ENCODE data around the gene LRRFIP1.

DNA sequence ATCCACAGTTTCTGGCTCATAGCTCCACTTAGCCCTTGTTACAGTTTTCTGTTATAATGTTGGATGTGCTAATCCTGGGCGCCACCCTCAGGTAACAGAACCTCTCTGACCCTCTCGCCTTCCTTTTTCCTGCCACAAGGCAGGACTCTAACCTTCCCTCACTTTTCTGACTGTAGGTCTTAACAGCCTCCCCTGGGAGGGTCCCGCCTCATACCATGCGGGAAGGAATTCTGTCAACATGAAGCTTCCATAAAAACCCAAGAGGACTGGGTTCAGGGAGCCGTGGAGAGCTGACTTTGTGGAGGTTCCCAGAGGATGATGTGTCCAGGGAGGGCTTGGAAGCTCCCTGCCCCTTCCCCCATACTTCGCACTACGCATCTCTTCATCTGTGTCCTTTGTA, 25.0 kb upstream of the LRRFIP1 start:
- TF ChIP-seq, protein P1, sequence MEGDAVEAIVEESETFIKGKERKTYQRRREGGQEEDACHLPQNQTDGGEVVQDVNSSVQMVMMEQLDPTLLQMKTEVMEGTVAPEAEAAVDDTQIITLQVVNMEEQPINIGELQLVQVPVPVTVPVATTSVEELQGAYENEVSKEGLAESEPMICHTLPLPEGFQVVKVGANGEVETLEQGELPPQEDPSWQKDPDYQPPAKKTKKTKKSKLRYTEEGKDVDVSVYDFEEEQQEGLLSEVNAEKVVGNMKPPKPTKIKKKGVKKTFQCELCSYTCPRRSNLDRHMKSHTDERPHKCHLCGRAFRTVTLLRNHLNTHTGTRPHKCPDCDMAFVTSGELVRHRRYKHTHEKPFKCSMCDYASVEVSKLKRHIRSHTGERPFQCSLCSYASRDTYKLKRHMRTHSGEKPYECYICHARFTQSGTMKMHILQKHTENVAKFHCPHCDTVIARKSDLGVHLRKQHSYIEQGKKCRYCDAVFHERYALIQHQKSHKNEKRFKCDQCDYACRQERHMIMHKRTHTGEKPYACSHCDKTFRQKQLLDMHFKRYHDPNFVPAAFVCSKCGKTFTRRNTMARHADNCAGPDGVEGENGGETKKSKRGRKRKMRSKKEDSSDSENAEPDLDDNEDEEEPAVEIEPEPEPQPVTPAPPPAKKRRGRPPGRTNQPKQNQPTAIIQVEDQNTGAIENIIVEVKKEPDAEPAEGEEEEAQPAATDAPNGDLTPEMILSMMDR (IDR thresholded peaks at IDR 0.05 in 8 of 11, conservative IDR thresholded peaks at IDR 0.05 in 3 of 11): no peak
- no peak for TF ChIP-seq POLR2A (IDR thresholded peaks at IDR 0.05)

Data from spleen (tissue), 7 donors.